Myometrial cell (primary cell): ENCODE data around the gene CRELD2. TPM values are rescaled to one million over a fixed set of nuclear protein-coding genes. Genes with fewer than 3 reads are reported as not detected.

ENCODE experiments used
- total RNA-seq: library from RNA; depleted of rRNA; stranded (reverse); fragments of >200 nt; gene quantifications from 2 replicates; pipeline ENCODE4 v1.2.3, GENCODE V29; 2015

Gene CRELD2
- total RNA-seq: 102 and 105 TPM in 2 replicates

GRCh38 chr22:49917974-49918910 lies at the start of gene CRELD2, which contains the start of gene ALG12:
Gene CRELD2, plus strand, starts transcription at chr22:49918634. Its CDS starts 136 bp downstream, at chr22:49918770.
Gene ALG12, minus strand, starts transcription at chr22:49918438. Its CDS starts 4,673 bp downstream, at chr22:49913765.

GRCh38 chr22:49960159-49961004 lies 41.9 kb downstream of the CRELD2 start, which contains the start of gene PIM3:
Gene PIM3, plus strand, starts transcription at chr22:49960772. Its CDS starts 176 bp downstream, at chr22:49960948.

Other genes with a start within 250 kb of the CRELD2 start
- 12.1 and 18.4 TPM in 2 replicates for gene BRD1, start 90.8 kb upstream of the CRELD2 start, total RNA-seq
- gene ZBED4, start 64.8 kb upstream of the CRELD2 start, total RNA-seq: 6.9 and 7.8 TPM in 2 replicates
- gene ALG12, start 196 bp upstream of the CRELD2 start, total RNA-seq: 24.2 and 24.6 TPM in 2 replicates
- gene PIM3, start 42.1 kb downstream of the CRELD2 start, total RNA-seq: 39.9 and 46.1 TPM in 2 replicates
- gene IL17REL, start 94.1 kb downstream of the CRELD2 start, total RNA-seq: not detected in 2 replicates
- not detected in 2 replicates for gene TTLL8, start 139.7 kb downstream of the CRELD2 start, total RNA-seq
- gene MLC1, start 166.8 kb downstream of the CRELD2 start, total RNA-seq: 0.29 TPM in 1 of 2 replicates, not detected in the other
- gene MOV10L1, start 171.4 kb downstream of the CRELD2 start, total RNA-seq: 0.89 and 1.2 TPM in 2 replicates